SK-N-SH (cell line): ENCODE results near the gene BAIAP2L2.

Source experiments
- EZH2phosphoT487 ChIP-seq: fragments of 200-600 bp; sonication (generic); IDR thresholded peaks from 2 replicates; pipeline ENCODE4 v1.6.1; 2017; ENCODE audit warnings: low read depth, mixed run types, mild to moderate bottlenecking, antibody characterized with exemption, moderate library complexity, borderline replicate concordance
- GABPA ChIP-seq: IDR thresholded peaks from 2 replicates; pipeline ENCODE4 v1.4.0; 2012; ENCODE audit warnings: low read depth, mild to moderate bottlenecking
- POLR2AphosphoS5 ChIP-seq: IDR thresholded peaks from 2 replicates; pipeline ENCODE4 v1.6.1; 2012; ENCODE audit warnings: low read depth, low read length
- TAF1 ChIP-seq: IDR thresholded peaks from 2 replicates; pipeline ENCODE4 v1.6.1; 2012; ENCODE audit warnings: low read depth, mild to moderate bottlenecking, low read length, moderate library complexity, borderline replicate concordance
- TF ChIP-seq, protein P1 (sequence below): fragments of 200-600 bp; sonication (generic); IDR thresholded peaks from 2 replicates; pipeline ENCODE4 v1.6.1; 2017; ENCODE audit warnings: antibody characterized with exemption, mild to moderate bottlenecking, moderate library complexity

DNA sequence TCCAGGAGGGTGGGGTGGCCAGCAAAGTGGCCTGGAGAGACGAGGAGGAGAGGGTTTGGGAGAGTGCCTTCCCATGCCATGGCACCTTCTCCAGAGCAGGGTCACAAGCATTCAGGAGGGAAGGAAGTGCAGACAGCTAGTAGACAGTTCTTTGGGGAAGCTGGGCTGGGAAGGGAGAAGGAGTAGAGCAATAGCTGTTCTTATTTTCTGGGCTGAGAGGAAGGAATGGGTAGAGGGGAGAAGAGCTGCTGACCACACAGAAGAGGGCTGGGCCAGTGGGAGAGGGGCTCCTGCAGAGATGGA lies 68.0 kb downstream of the BAIAP2L2 start:
- TF ChIP-seq, protein P1, sequence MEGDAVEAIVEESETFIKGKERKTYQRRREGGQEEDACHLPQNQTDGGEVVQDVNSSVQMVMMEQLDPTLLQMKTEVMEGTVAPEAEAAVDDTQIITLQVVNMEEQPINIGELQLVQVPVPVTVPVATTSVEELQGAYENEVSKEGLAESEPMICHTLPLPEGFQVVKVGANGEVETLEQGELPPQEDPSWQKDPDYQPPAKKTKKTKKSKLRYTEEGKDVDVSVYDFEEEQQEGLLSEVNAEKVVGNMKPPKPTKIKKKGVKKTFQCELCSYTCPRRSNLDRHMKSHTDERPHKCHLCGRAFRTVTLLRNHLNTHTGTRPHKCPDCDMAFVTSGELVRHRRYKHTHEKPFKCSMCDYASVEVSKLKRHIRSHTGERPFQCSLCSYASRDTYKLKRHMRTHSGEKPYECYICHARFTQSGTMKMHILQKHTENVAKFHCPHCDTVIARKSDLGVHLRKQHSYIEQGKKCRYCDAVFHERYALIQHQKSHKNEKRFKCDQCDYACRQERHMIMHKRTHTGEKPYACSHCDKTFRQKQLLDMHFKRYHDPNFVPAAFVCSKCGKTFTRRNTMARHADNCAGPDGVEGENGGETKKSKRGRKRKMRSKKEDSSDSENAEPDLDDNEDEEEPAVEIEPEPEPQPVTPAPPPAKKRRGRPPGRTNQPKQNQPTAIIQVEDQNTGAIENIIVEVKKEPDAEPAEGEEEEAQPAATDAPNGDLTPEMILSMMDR, result no peak
- TF ChIP-seq POLR2AphosphoS5 (no peak), TAF1 (no peak), EZH2phosphoT487 (no peak), GABPA (no peak)
